PFSK-1 (cell line): ENCODE results near the gene PHLPP1.

Experiments used
- FOXP2 ChIP-seq: optimal IDR thresholded peaks from 2 replicates; pipeline ENCODE3; 2011; ENCODE audit warnings: borderline replicate concordance, control low read depth, inconsistent platforms; ENCODE audit not compliant: insufficient read depth; ENCODE audit errors: extremely low read length, extremely low read depth
- POLR2AphosphoS5 ChIP-seq: IDR thresholded peaks from 2 replicates; pipeline ENCODE4 v1.6.1; 2012; ENCODE audit warnings: low read depth, mild to moderate bottlenecking, control low read depth, low read length, moderate library complexity
- SIN3A ChIP-seq: IDR thresholded peaks from 2 replicates; pipeline ENCODE4 v1.6.1; 2012; ENCODE audit warnings: mild to moderate bottlenecking, low read length, moderate library complexity, borderline replicate concordance; ENCODE audit not compliant: insufficient read depth
- TAF1 ChIP-seq: IDR thresholded peaks from 2 replicates; pipeline ENCODE4 v1.6.1; 2012; ENCODE audit warnings: low read length, control low read depth, borderline replicate concordance; ENCODE audit not compliant: insufficient read depth
- TF ChIP-seq, protein P1 (sequence below), 2 experiments: IDR thresholded peaks; 2 replicates each; pipeline versions ENCODE4 v1.6.1 to v1.8.0; 2011 to 2012; ENCODE audit warnings: low read depth in 2 of 2, low read length in 2 of 2, control low read depth in 1 of 2, inconsistent platforms in 1 of 2, mild to moderate bottlenecking in 1 of 2, moderate library complexity in 1 of 2; ENCODE audit not compliant: insufficient read depth in 1 of 2

The PHLPP1 gene

DNA sequence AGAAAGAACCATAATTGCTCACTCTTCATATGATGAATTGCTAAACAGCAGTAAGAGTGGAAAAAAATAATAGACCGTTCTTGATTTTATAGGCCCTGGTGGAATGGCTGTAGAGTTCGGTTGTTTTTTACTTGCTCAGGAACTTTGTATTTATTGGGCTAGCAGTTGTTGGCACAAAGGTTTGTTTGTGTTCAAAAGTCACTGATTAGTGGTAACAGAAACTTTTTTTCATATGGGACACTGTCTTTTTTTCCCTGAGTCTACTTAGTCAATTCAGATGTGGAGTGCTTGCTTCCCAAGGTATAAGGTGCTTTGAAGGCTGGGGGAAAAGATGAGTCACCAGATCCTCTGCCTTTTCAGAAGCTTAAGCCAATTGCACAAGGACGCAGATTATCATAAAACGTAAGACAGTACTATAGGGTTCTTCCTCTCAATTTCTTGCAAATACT is 25.8 kb downstream of the PHLPP1 start:
- no peak for TF ChIP-seq SIN3A
- TF ChIP-seq TAF1 = no peak
- TF ChIP-seq, protein P1, sequence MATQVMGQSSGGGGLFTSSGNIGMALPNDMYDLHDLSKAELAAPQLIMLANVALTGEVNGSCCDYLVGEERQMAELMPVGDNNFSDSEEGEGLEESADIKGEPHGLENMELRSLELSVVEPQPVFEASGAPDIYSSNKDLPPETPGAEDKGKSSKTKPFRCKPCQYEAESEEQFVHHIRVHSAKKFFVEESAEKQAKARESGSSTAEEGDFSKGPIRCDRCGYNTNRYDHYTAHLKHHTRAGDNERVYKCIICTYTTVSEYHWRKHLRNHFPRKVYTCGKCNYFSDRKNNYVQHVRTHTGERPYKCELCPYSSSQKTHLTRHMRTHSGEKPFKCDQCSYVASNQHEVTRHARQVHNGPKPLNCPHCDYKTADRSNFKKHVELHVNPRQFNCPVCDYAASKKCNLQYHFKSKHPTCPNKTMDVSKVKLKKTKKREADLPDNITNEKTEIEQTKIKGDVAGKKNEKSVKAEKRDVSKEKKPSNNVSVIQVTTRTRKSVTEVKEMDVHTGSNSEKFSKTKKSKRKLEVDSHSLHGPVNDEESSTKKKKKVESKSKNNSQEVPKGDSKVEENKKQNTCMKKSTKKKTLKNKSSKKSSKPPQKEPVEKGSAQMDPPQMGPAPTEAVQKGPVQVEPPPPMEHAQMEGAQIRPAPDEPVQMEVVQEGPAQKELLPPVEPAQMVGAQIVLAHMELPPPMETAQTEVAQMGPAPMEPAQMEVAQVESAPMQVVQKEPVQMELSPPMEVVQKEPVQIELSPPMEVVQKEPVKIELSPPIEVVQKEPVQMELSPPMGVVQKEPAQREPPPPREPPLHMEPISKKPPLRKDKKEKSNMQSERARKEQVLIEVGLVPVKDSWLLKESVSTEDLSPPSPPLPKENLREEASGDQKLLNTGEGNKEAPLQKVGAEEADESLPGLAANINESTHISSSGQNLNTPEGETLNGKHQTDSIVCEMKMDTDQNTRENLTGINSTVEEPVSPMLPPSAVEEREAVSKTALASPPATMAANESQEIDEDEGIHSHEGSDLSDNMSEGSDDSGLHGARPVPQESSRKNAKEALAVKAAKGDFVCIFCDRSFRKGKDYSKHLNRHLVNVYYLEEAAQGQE (IDR thresholded peaks at IDR 0.05; ENCODE audit: insufficient read depth in 1 of 2, low read depth in 2 of 2, low read length in 2 of 2) = no peak
- no peak for TF ChIP-seq FOXP2
- no peak for TF ChIP-seq POLR2AphosphoS5

DNA sequence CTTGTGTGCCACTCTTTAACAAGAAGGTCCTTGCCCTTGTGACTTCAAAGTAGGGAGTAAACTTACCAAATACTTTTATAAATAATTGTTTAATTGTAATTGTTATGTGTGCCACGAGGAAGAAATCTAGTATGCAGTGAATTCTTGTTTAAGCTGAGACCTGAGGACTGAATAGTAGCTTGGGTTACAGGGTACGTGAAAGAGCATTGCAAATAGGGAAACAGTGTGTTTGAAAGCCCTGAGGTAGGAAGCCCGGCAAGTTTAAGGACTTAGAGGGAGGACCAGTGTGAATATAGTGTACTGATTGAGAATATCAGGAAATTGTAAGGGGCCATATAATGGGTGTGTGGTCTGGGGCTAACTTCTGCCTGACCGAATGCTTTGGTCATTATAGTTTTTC is 26.2 kb downstream of the PHLPP1 start:
- TF ChIP-seq FOXP2 (no peak), POLR2AphosphoS5 (no peak), SIN3A (no peak), TAF1 (no peak)
- TF ChIP-seq, protein P1 (IDR thresholded peaks at IDR 0.05; ENCODE audit: insufficient read depth in 1 of 2, low read depth in 2 of 2, low read length in 2 of 2) = no peak

DNA sequence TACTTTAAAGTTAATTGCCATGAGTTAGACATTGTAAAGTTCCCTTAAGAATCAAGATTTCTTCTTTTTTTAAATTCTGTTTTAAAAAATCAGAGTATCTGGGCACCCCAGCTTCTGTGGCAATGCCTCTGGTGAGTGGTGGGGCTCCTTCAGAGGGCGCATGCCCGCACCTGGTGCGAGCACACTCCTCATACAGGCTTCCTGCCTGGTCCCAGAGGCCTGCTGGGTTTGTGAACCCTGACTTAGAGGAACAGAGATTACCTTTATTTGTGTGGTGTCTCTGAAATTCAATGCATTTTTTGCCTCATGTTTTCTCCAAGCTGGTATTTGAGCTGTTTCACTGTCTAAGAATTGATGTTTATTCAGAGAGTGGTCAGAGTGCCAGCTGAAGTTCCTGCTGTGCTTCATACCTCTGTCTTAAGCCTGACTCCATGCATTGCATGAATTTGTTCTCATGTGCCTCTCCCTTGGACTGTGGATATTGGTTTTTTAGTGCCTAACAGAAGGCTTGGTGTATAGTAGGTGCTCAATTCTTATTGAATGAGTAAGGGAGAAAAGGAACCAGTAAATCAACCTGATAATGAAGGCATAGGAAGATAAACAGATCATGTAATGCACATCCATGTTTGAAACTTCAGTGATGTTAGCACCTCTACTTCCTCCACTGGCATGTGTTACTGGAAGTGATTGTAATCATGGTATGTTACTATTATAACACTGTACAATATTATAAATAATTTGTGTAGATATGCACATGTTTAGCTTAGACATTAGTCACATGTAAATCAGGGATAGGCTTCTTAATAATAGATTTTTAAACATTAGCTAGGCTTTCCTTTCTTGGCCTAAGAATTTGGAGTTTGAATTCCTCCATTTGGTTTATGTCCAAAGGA is 29.0 kb downstream of the PHLPP1 start:
- no peak for TF ChIP-seq FOXP2
- no peak for TF ChIP-seq TAF1
- no peak for TF ChIP-seq SIN3A
- TF ChIP-seq, protein P1 (IDR thresholded peaks at IDR 0.05; ENCODE audit: insufficient read depth in 1 of 2, low read depth in 2 of 2, low read length in 2 of 2) = no peak
- no peak for TF ChIP-seq POLR2AphosphoS5

DNA sequence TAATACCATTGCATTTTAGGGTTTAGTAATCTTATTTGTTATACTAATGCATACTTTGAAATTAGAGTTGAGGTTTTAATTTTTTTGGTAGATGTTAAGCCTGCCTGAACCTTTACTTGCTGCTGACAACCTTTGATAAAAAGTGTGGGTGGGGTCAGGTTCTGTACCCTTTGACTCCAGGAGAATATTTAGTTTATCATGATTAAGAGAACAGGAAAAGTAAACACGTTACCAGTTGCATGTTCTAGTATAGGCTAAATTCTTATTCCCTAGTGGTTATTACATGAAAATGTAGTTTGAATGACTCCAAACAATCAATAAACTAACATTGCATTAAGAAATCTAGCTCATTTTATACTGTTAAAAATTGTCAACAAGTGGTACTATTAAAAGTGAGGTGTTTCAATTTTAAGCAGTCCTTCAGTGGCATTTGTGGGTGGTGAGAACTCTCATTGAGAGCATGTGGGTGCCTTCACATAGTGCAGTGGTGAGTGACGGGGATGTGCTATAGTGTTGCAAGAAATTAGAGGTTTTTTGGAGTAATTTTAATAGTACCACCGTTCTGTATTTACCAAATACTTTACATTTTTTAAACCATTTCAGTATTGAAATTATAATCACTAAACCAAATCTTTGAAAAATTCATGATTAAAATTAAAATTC is 29.9 kb downstream of the PHLPP1 start:
- no peak for TF ChIP-seq TAF1
- TF ChIP-seq, protein P1 (IDR thresholded peaks at IDR 0.05; ENCODE audit: insufficient read depth in 1 of 2, low read depth in 2 of 2, low read length in 2 of 2) = no peak
- no peak for TF ChIP-seq FOXP2
- TF ChIP-seq SIN3A = no peak
- TF ChIP-seq POLR2AphosphoS5 = no peak
